GOT3 (cell line): ENCODE results near the gene RIN3.
"Not testable (repeated sequence)": the region's sequence is repeated elsewhere in the genome, so short reads cannot be mapped to it uniquely, and the experiment has no call there.

Experiments used
- DNase-seq: peaks from one replicate; lab custom pipeline; 2025; ENCODE audit warnings: mixed read lengths; lab: John Stamatoyannopoulos, UW

Gene RIN3

DNA sequence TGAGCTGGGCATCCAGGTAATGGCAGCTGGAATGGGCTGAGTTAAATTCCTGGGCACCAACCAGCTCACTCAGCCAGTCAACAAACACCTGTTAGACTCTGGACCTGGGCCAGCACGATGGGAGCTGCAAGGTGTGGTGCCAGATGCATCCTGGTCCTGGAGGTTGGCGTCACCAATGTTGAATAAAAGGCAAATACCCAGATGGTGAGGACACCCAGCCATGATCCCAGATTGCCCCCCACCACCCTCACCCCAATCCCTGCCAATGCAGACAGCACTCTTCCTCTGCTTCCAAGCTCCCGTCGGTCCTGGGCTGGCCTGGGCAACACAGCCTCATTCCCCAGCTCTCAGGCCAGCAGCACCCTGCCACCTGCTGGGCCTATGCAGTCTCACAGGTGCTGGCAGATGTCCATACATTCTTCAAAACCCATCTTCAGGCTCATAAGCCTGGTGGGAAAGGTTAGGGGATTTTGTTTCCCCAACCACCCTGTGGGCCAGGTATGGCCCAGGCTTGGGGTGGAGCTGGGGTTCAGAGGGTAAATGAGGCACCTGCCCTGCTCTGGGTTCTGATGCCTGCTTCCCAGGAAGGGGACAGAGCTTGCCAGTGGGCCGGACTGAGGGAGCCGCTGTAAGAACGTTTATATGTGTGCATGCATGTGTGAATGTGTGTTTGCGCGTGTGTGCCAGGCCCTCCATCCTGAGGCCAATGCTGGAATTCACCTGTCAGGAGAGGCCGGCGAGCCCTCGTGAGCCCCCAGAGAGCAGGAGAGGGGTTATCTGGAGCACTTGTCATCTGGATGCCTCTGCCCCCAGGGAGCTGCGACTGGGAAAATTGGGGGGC lies 176.8 kb downstream of the RIN3 start:
- DNase-seq, result no peak

DNA sequence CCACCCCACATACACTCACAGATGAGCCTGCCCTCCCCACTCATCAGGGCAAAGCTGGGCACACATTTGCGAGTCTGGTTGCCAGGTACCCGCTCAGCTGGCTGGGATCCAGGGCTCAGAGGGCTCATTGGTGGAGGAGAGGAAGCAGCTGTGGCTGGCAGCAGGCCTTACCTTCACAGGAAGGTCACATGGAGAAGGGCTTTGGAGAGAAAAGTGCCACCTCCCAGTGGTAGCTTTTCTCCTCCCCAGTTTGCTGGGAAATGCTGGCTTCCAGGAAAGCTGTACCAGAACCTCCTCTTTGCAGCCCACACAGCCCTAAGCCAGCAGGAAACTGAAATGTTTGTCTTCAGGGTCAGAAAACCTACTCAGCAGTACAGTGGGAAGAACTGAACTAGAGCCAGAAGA lies 179.2 kb downstream of the RIN3 start:
- no peak for DNase-seq

DNA sequence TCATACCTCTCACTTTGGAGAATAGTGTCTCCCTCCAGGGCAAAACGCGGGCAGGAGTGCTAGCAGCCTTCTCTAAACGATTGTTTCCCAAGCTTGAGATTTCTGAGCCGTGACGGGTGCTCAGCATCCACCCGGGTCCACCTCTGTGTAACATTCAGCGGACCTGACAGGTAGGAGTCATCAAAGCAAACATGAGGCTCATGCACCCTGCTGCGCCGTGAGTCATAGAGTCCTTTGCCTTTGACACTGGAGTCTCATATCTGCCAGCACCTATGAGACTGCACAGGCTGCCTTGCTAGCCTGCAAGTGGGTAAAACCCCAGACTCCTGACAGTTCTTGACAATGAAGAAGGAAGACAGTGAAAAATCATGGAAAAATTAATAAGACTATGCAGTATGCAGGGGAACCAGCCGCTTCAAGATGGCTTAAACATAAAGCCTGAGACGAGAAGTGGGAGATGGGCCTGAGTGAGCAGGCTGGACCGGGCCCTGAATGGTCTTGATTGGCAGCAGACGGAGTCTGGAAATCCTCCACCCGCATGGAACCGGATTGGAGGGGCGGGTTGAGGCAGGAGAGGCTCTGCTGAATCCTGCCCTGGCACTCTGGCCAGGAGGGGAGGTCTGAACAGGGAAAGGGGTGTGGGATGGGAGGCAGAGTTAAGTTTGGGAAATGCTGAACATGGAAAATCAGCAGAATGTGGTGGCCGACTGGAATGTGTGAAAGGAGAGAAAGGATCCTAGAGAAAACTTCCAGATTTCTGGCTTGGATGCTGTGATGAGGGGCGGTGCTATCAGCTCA lies 180.6 kb downstream of the RIN3 start:
- no peak for DNase-seq

DNA sequence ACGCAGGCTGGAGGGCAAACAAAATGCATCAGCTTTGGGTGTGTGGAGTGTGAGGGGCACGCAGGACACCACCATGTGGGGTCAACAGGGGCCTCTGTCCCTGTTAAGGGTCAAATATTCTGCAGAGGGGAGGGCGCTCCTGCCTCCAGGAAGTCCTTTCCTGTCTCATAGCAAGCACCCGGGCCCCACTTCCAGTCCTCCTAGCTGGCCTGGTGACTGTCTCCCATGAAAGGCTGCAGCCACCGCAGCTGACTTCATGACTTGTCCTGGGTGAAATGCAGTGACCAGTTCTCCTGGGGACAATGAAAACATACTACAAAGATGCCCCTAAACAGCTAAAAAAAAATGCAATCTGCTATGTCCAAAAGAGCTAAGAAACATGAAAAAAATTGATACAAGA lies 181.2 kb downstream of the RIN3 start:
- DNase-seq, result no peak

DNA sequence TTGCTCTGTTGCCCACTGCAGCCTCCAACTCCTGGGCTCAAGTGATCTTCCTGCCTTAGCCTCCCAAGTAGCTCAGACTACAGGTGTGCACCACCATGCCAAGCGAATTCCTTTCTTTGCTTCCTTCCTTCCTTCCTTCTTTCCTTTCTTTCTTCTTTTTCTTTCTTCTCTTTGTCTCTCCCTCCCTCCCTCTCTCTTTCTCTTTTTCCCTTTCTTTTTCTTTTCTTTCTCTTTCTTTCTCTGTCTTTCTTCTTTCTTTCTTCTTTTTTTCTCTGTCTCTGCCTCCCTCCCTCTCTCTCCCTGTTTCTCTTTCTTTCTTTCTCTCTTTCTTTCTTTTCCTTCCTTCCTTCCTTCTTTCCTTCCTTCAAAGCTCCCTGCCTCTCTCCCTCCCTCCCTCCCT lies 182.0 kb downstream of the RIN3 start:
- DNase-seq, result no peak

DNA sequence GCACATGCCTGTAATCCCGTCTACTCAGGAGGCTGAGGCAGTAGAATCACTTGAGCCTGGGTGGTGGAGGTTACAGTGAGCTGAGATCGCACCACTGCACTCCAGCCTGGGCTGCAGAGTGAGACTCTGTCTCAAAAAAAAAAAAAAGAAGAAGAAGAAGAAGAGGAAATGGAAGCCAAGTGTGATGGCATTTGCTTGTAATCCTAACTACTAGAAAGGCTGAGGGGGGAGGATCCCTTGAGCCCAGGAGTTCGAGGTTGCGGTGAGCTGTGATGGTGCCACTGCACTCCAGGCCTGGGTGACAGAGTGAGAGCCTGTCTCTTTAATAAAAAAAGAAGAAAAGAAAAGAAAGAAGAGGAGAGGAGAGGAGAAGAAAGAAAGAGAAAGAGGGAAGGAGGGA lies 182.8 kb downstream of the RIN3 start:
- DNase-seq, result no peak

DNA sequence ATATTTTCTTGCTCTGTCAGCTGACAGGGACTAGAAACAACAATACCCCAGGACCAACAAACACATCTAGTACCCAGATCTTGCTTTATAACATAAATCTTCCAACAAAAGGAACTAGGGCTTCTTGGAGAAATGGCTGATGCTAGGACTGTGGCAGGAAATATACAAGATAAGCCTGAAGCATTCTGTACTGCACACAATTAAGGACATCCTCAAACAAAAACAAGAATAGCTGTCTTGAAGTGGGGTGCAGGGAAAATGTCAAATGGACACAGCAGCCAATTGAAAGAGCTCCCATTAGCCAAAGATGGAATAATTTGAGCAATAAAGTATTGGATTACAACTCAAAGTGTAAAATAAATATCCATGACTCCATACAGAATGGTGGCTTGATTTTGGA lies 184.8 kb downstream of the RIN3 start:
- no peak for DNase-seq

DNA sequence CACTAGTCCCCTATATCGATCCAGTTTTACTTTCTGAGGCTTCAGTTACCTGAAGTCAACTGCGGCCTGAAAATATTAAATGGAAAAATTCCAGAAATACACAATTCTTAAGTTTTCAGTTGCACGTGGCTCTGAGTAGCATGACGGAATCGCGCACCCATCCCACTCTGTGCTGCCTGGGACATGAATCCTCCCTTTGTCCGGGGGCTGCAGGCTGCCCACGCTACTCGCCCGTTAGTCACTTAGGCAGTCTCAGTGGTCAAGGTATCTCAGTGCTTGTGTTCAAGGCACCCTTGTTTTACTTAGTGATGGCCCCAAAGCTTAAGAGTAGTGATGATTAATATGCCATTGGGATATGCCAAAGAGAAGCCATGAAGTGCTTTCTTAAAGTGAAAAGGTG lies 188.2 kb downstream of the RIN3 start:
- DNase-seq, result no peak

DNA sequence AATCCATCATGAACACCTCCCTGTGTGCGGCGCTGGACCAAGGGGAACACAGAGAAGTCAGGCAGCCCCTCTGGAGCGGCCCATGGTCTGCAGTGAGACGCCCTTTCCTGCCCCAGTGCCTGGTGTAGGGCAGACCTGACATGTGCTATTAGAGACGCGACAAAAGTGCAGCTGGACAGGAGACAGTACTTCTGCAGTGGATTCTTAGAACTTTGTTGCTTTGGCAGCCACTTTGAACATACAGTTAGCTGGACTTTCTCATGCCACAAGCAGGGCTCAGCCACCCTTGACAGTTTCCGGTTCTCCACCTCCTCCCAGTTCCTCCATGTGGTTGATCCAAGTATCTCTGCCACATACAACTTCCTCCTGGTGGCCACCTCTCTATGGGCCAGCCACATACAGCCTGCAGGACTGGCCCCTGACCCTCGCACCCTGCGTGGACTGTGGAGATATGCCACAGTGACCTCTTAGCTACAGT lies 188.9 kb downstream of the RIN3 start:
- no peak for DNase-seq

DNA sequence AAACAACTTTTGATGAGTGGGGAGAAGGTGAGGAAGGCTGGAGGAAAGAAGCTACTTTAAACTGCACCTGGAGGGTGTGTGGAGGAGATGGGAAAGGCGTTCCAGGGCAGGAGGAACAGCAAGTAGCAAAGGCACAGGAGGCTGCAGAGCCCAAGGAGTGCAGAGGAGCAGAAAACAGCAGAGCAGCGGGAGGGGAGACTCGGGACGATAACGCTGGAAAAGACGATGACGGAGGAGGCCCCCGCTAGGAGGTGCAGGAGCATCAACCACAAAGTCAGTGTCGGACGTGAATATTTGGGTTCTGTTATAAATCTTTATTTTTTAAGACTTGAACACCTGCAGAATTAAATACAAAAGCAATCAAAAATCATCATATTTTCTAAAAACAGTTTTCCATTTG lies 189.9 kb downstream of the RIN3 start:
- DNase-seq, result no peak

DNA sequence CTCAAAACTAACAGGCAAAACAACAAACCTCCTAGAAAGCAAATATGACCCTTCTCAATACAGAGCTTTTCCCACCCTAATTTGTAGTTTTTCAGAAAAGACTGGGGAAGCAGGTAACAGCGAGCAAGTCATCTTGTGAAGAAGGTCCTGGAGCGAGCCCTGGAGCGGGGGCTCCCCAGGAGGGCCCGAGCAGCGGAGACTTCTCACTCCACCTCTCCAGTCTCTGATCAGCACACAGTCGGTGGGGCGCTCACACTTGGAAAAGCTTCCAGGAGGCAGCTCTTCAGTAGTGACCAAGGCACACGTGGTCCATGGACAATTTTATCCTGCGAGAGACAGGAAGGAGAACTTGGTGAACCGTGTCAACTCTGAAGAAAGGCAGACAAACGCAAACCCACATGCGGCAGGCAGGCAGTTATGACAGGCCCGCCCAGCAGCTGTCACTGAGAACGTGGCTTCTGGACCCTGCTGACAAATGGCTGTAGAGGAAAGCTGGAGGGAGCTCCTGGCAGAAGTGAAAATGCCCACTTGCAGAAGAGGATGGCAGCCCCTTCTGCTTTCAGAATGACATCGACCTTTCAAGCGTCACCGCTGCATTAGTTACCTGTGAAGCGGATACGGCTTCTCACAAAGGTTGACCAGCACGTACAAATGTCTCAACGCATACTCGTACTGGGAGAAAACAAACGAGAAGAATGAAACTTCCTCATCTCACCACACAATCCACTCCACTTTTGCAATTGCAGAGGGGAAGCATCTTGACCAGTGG lies 190.6 kb downstream of the RIN3 start:
- DNase-seq, result no peak

DNA sequence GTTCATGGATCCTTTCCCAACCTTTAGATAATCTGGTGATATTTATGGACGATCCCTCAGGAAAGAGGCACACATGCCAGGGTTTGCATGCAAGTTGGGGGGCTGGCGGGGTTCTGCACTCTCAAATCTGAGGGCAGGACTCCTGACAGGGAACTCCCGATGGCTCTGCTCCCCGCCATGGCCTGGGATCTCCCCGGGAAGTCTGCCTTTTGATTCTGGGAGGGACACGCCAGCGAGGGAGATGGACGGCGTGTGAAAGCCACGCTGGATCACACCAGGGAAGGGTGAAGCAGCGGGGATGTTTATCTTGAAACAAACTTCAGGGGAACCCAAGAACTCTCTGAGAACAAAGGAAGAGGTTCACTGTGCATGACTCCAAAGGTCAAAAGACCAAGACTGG lies 191.2 kb downstream of the RIN3 start:
- no peak for DNase-seq

DNA sequence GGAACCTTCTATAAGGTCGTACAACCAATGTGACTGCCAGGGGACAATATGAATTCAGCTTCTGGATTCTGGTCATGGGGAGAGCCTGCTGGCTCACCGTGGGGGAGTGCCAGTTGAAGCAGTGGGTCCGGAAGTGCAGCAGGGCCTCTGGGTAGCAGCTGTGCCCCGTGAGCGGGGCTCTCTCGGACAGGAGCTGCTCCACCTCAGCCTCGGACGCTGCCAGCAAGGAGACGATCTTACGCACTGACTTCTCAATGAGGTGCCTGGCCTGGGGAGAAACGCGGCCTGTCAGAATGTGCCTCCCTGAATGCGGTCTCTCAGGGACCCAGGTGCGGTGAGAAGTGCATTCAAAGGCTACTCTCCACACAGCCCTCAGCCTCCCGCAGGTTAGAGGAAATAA lies 192.8 kb downstream of the RIN3 start:
- no peak for DNase-seq

DNA sequence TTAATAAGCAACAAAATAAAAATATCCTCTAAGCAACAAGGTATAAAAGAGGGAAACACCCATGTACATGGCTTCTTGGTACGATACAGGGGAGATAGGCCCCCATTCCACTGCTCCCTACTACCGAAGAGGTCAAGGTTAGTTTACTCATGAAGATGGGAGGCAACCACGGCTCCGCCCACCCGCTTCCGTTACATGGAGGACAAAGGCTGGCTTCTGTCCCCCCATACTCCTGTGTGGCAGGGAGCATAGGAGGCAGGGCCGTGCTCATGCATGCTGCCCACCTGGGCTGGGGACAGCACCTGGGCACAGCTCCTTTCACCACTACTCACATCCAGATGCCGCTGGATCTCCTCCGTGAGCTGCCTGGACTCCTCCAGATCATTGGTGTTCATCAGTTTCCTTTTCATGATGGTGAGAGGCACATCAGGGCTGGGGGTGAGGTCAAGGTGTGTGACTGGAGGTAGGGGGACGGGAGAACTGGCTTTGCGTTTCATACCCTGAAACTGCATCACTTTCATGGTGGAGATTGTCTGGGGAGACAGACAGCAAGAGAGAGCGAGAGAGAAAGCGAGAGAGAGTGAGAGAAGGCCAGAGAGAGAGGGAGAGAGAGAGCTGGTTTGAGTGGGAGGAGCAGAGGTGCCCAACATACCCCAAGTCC lies 195.9 kb downstream of the RIN3 start:
- DNase-seq, result no peak

DNA sequence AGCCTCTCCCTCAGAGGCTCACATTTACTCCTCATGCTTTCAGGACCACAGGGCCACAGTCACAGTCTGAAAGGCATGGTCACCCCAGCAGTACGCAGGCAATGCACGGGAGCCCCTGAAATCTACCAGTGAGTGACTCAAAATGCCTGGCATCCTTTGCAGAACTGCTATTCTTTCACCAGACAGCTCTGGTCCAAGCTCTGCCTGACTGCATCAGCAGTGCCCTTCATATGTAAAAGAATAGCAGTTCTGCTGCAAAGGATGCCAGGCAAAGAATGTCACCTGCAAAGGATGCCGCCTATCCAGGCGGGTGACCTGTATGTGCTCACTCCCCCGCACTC lies 196.4 kb downstream of the RIN3 start:
- no peak for DNase-seq

DNA sequence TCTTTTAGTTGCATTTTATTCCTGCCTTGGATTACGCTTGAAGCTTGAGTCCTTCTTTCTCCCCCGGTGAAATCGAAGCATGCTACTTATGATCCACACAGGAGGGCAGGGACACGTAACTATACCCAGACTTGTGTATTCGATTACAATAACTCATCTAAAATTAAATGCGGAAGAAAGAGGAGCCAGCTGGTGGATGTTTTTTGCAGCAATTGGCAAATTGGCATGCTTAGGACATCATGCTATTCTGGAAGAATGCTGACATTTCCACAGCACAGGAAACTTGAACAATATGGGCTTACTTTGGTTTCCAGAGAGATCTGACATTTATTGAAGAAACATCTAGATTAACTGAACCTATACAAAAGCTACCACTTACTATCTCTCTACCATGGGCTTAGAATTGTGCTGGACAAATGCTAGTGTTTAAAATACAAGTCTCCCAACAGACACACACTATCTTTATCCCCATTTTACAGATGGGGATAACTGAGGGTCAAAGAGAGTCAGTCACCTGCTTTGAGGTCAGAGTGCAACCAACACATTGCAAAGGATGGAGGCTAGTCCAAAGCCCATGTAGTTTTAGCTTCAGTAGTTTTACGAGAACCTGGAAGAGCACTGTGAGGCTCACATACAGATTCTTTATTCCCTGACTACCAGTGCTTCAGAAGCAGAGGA lies 198.5 kb downstream of the RIN3 start:
- no peak for DNase-seq

DNA sequence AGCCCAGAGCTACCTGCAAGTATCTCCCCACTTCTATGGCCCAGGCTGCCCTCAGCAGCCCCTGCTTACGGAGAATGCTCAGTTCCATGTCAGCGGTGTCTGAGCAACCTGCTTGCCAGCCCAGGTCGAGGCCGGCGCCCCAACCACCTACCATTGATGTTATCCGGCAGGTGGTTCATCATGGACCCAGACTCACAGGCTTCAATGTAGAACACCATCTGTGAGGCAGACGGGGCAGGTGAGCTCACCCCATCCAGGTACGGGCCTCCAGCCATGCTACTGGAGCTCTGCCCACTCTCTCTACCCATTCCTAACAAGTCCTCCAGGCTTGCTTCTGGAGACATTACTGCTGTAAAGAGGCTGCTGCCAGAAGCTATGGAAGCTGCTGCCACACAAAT lies 199.1 kb downstream of the RIN3 start:
- DNase-seq, result no peak

DNA sequence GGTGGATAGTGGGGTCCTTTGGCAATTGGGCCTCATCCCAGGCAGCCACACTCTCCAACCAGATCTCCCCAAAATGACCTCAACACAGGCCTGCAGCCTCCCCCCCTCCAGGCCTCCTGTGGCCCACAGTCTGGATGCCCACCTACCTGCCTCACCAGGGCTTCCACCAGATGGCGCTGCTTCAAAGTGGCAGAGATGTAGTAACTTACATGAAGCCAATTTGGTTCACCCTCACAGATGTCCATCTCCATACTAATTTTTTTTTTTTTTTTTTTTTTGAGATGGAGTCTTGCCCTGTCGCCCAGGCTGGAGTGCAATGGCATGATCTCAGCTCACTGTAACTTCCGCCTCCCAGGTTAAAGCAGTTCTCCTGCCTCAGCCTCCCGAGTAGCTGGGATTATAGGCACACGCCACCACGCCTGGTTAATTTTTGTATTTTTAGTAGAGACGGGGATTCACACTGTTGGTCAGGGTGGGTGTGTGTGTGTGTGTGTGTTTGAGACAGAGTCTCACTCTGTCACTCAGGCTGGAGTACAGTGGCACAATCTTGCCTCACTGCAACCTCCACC lies 201.2 kb downstream of the RIN3 start:
- DNase-seq, result not testable (repeated sequence)

DNA sequence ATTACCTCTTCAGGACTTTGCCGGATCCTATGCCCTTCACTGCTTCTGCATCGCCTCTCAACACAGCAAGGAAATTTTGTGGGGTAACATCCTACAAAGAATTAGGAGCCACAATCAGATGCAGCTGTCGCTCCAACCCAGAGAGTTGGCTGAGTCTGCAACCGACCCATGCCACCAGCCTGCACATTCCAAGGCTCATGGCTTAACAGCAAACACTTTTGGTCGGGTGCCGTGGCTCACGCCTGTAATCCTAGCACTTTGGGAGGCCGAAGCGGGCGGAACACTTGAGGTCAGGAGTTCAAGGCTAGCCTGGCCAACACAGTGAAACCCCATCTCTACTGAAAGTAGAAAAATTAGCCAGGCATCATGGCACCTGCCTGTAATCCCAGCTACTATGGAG lies 202.6 kb downstream of the RIN3 start:
- no peak for DNase-seq

DNA sequence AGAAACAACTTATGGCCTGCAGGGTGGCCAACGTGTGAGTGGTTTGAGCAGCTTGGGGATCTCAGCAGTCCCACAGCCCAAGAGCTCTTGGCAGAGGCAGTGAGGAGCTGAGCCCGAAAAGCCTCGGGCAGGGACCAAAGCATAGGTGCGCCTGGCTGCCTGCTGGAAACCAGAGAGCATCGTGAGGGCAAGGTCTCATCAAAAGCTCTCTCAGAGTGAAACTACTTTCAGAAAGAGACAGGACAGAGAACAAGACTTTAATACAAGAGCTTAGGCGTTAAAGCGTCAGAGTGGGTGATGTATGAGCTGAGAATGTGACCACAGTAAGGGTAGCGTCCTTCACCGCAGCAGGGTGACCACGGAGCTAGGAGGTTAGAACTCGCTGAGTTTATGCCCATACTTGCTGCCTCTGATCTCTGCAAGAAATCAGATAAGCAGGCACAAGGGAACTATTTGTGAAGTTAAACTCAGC lies 204.0 kb downstream of the RIN3 start:
- no peak for DNase-seq

DNA sequence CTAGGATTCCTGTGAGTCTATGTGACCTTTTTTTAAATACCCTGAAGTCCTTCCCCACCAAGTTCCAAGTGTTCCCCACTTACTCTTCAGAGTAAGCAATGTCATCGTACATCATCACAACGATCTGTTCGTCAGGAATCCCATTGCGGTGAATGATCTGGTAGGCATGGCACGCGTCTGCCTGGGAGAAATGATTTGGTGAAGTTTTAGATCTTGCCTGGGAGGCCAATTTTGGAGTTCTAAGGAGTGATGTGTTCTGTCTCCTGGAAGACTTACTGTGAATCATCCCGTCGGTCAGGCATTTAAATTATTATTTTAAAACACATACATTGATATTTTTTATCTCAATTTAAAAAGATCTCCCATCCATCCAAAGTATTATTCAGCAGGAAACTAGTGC lies 205.1 kb downstream of the RIN3 start:
- no peak for DNase-seq
